Stimulated activated naive B cell treated with anti-CD40 and anti-IgM and Interleukin-4, amounts not matched to agents 10 μg/mL and 1 μg/mL and 100 μg/mL, for 72 hours (primary cell): ENCODE data around the gene NRP1.

Experiments
- ATAC-seq, 2 donors: fragments of 150-1000 bp; cut with Tn5 transposase; replicated peaks; 2 replicates each; pipeline ENCODE4 v1.10.0; 2021; ENCODE audit warnings: moderate library complexity in 1 of 2
- DNase-seq: peaks from one replicate; pipeline ENCODE4 v3.0.0; 2021
- H3K27ac Mint-ChIP-seq: one replicate; pipeline ENCODE4 v1.8.0; 2022; ENCODE audit warnings: mild to moderate bottlenecking, mixed read lengths
- H3K27me3 Mint-ChIP-seq, 2 donors: one replicate each; pipeline ENCODE4 v1.8.0; 2022; ENCODE audit warnings: mixed read lengths in 2 of 2
- H3K36me3 Mint-ChIP-seq, 2 donors: one replicate each; pipeline ENCODE4 v1.8.0; 2022; ENCODE audit warnings: mixed read lengths in 2 of 2, mild to moderate bottlenecking in 1 of 2
- H3K4me1 Mint-ChIP-seq, 2 donors: one replicate each; pipeline ENCODE4 v1.8.0; 2022; ENCODE audit warnings: mixed read lengths in 2 of 2, mild to moderate bottlenecking in 1 of 2
- H3K4me3 Mint-ChIP-seq, 2 donors: one replicate each; pipeline ENCODE4 v1.8.0; 2022; ENCODE audit warnings: mild to moderate bottlenecking in 2 of 2, mixed read lengths in 2 of 2, moderate library complexity in 1 of 2
- H3K9me3 Mint-ChIP-seq, 2 donors: one replicate each; pipeline ENCODE4 v1.8.0; 2022; ENCODE audit warnings: mixed read lengths in 2 of 2, mild to moderate bottlenecking in 1 of 2

NRP1 gene

DNA sequence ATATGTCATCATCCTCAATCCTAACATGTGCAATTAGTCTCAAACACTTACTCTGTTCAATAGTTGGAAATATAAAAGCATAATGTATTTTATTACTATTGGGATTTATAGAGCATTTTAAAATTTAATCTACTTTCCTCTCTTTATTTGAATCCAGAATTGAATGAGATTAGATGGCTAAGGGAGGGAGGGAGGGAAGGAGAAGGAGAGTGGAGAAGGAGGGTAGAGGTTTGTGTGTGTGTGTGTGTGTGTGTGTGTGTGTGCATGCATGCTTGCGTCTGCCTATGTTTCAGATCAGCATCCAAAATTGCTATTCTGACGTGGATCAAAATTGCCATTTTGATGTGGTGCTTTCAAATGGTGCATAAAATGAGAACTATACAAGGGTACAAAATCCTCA is 90.8 kb downstream of the NRP1 start:
- no peak for DNase-seq
- peaks cover 0 to 5% of the 10 kb centered on the region in 2 donors for H3K27me3 Mint-ChIP-seq
- no peak overlapping the region for H3K27ac Mint-ChIP-seq
- no peak overlapping the region for H3K4me3 Mint-ChIP-seq
- ATAC-seq: no peak
- H3K4me1 Mint-ChIP-seq: peaks cover 4 to 40% of the 10 kb centered on the region in 2 donors
- no peaks in the 10 kb centered on the region for H3K36me3 Mint-ChIP-seq
- no peaks in the 10 kb centered on the region for H3K9me3 Mint-ChIP-seq

DNA sequence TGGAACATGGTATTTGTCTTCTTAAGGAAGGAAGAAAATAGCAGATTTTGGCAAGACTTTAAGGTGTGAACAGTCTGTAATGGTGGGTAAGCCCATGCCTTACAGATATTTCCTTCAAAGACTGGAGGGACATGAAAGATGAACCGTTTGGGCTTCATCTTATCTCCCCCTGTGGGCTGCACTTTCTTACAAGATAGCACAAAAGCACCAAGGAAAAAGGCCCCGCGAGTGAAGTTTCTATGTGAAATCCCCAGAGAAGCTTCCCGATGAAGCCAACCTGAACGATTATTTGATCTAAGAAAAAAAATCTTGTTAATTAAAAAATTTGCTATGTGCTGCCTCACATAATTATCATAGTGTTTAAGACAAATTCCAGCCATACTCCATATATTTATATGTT is 91.5 kb downstream of the NRP1 start:
- no peak for DNase-seq
- Mint-ChIP-seq H3K4me1 (peaks cover 2 to 32% of the 10 kb centered on the region in 2 donors), H3K36me3 (no peaks in the 10 kb centered on the region), H3K27ac (no peak overlapping the region), H3K9me3 (no peaks in the 10 kb centered on the region), H3K4me3 (no peak overlapping the region), H3K27me3 (peaks cover 0 to 5% of the 10 kb centered on the region in 2 donors)
- ATAC-seq: no peak

DNA sequence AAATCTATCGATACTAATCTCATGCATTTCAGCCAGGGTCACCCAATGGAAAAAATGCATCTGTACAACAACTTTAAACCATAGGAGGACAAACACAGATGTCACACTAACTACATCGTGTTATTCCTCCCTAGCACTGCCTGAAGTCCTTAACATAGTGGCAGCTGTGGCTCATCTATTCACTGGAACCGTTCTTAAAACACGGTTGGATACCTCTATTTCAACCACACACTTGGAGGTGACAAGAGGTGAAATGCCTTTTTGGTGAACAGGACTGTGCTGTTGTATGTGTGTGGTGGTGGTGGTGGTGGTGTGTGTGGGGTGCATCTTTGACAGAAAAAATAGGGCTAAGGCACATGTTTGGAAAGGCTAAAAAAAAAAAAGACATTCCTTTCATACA is 93.1 kb downstream of the NRP1 start:
- ATAC-seq (no peak), DNase-seq (no peak)
- Mint-ChIP-seq H3K27ac (no peak overlapping the region), H3K4me3 (no peak overlapping the region), H3K9me3 (no peaks in the 10 kb centered on the region), H3K4me1 (peaks cover 2 to 31% of the 10 kb centered on the region in 2 donors), H3K27me3 (peaks cover 0 to 5% of the 10 kb centered on the region in 2 donors), H3K36me3 (no peaks in the 10 kb centered on the region)

DNA sequence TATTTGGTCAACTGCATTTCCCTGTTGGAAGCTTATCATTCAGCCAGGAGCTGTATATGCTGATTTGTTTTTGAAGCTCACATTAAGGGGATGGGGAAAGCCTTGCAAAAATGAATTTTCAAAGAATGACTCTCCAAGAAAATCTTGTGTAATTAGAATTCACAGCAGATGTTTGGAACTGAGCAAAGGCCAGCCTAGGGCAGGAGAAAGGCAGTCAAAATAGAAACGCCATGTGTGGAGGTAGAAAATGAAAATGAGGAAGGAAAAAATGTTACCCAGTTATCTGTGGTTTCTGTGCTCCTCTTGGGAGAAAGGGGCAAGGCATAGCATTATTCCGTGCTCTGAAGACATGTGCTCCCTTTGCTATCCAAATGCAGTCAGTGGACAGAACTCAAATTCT is 93.5 kb downstream of the NRP1 start:
- peaks cover 0 to 5% of the 10 kb centered on the region in 2 donors for H3K27me3 Mint-ChIP-seq
- H3K9me3 Mint-ChIP-seq: no peaks in the 10 kb centered on the region
- H3K27ac Mint-ChIP-seq: peak overlapping the region; percentile 2
- H3K4me3 Mint-ChIP-seq: no peak overlapping the region
- DNase-seq (no peak), ATAC-seq (no peak)
- peaks cover 2 to 31% of the 10 kb centered on the region in 2 donors for H3K4me1 Mint-ChIP-seq
- no peaks in the 10 kb centered on the region for H3K36me3 Mint-ChIP-seq

DNA sequence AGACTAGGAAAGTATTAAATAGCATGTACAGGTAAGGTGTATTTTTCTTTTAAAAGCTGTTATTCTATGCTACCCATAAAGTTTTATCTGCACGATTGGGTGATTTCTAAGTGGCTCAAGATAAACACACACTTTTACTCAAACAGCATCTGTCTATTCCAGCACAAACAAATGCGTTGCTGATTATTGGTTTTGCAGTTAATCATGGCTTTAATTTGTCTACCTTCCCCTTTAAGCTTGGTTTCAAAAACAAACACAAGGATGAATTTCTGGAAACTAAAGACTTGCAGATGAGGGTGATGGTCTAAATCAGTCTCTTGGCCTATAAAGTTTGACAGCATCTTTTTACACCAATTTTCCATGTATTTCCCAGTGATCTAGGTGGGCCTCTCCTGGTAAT is 94.2 kb downstream of the NRP1 start:
- ATAC-seq (no peak), DNase-seq (no peak)
- Mint-ChIP-seq H3K36me3 (no peaks in the 10 kb centered on the region), H3K4me3 (no peak overlapping the region), H3K27me3 (peaks cover 0 to 5% of the 10 kb centered on the region in 2 donors), H3K27ac (no peak overlapping the region), H3K4me1 (peaks cover 2 to 29% of the 10 kb centered on the region in 2 donors), H3K9me3 (no peaks in the 10 kb centered on the region)

DNA sequence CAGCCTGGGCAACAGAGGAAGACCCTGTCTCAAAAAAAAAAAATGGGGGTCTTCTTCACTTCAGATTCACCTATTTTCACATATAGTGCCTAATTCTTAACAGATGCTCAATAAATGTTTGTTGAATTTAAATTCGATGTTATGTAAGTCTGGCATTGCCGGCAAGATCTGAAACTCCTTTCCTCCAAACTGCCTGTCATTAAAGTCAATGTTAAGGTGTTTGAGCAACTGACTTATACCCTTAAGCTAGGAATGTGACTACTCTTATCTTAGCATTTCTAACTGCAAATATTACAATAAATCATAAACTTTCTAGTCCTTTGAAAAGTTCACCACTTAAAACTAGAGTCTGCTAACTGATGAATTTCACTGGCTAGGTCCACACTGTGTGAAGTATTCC is 95.2 kb downstream of the NRP1 start:
- no peak for DNase-seq
- Mint-ChIP-seq H3K36me3 (no peaks in the 10 kb centered on the region), H3K27me3 (peaks cover 0 to 5% of the 10 kb centered on the region in 2 donors), H3K9me3 (no peaks in the 10 kb centered on the region), H3K27ac (no peak overlapping the region), H3K4me3 (no peak overlapping the region), H3K4me1 (peaks cover 0 to 19% of the 10 kb centered on the region in 2 donors)
- ATAC-seq: no peak

DNA sequence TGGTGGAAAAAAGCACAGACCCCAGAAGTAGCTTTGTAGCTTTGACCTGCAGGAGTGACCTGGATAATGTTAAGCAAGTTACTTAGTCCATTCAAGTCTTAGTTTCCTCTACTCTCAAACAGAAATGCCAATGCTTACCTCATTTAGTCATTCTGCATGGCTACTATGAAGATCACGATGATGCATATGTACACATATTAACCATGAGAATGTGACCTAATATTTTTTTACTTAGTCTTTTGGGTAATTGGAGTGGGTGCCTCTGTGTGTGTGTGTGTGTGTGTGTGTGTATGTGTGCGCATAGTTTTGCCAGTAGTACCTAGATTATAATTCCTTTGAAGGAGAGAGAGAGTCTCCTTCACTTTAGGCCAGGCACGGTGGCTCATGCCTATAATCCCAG is 95.8 kb downstream of the NRP1 start:
- Mint-ChIP-seq H3K9me3 (no peaks in the 10 kb centered on the region), H3K4me3 (no peak overlapping the region), H3K4me1 (peaks cover 0 to 13% of the 10 kb centered on the region in 2 donors), H3K27me3 (peaks cover 0 to 5% of the 10 kb centered on the region in 2 donors), H3K27ac (no peak overlapping the region), H3K36me3 (no peaks in the 10 kb centered on the region)
- ATAC-seq: no peak
- no peak for DNase-seq

DNA sequence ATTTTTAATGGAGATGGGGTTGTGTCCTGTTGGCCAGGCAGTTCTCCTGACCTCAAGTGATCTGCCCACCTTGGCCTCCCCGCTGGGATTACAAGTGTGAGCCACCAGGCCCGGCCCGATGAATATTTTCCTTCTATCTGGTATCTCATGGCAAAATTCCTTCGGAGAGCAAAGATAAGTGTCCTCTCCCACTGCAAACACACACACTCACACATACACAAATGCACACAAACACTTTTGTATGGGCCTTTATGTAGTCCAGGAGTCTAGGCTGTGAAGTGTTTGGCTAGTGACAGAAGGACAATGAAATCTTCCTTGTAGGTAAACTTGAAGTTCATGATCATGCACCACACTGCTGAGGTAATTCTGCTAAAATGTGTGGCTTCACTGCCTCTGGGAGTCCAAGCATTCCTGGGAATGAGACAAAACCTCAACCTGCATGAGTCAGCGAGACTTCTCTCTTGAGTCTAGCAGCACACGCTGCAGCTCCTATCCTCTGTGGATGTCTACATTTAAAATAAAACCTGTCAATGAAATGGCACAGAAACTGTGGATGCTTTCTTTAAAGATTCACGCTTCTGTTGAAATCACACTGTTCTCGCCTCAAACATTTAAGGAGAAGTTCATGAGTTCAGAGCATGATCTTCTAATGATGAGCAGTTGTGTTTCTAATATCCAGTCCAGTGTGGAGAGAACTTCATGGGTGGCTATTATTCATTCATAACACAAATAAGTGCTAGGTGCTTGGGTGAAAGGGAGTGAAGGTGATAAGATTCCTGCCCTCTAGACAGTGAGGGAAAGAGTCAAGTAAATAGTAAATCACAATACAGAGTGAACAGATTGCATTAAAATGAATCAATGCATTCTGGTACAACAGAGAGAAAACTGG is 96.5 kb downstream of the NRP1 start:
- Mint-ChIP-seq H3K27ac (no peak overlapping the region), H3K4me3 (no peak overlapping the region), H3K36me3 (no peaks in the 10 kb centered on the region), H3K4me1 (peaks cover 0 to 13% of the 10 kb centered on the region in 2 donors), H3K9me3 (no peaks in the 10 kb centered on the region), H3K27me3 (peaks cover 0 to 5% of the 10 kb centered on the region in 2 donors)
- ATAC-seq (no peak), DNase-seq (no peak)

DNA sequence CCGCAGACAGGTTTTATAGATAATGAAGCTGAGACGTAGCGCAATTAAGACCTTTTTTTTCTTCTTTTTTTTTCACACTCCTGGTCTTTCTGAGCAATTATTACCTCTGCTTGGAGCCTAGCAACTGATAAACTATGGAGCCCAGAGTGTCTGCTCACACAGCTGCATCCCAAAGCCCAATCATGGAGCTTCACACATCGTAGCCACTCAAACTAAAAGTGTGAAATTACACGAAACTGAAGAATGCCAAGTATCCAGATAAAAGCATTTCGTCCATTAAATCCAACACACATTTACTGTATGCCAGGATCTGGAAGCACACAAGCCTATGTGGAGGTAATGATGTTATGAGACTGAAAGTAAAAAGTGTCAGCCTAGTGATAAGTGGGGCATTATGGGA is 97.6 kb downstream of the NRP1 start:
- peaks cover 0 to 13% of the 10 kb centered on the region in 2 donors for H3K4me1 Mint-ChIP-seq
- H3K4me3 Mint-ChIP-seq: no peak overlapping the region
- no peaks in the 10 kb centered on the region for H3K36me3 Mint-ChIP-seq
- peaks cover 0 to 6% of the 10 kb centered on the region in 2 donors for H3K27me3 Mint-ChIP-seq
- DNase-seq (no peak), ATAC-seq (no peak)
- no peaks in the 10 kb centered on the region for H3K9me3 Mint-ChIP-seq
- H3K27ac Mint-ChIP-seq: no peak overlapping the region

DNA sequence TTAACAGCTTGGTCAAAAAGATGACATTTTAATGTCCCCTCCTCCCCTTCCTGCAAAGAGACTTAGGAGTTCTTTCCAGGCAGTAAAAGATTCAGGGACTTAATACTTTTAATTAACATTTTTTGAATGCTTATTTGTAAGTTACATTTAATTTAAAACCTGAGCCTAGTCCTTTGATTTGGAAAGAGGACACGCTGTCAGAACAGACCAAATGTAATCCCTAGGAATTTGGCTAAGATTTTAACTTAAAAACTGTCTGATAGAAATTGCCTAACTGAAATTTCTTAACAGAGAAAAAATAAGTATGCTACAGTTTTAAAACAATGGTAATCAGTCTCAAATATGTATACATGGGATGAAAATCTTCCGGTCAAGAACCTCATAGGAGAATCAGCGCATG is 98.5 kb downstream of the NRP1 start:
- DNase-seq (no peak), ATAC-seq (no peak)
- Mint-ChIP-seq H3K27ac (no peak overlapping the region), H3K4me3 (no peak overlapping the region), H3K36me3 (no peaks in the 10 kb centered on the region), H3K27me3 (peaks cover 0 to 8% of the 10 kb centered on the region in 2 donors), H3K9me3 (no peaks in the 10 kb centered on the region), H3K4me1 (peaks cover 0 to 7% of the 10 kb centered on the region in 2 donors)

DNA sequence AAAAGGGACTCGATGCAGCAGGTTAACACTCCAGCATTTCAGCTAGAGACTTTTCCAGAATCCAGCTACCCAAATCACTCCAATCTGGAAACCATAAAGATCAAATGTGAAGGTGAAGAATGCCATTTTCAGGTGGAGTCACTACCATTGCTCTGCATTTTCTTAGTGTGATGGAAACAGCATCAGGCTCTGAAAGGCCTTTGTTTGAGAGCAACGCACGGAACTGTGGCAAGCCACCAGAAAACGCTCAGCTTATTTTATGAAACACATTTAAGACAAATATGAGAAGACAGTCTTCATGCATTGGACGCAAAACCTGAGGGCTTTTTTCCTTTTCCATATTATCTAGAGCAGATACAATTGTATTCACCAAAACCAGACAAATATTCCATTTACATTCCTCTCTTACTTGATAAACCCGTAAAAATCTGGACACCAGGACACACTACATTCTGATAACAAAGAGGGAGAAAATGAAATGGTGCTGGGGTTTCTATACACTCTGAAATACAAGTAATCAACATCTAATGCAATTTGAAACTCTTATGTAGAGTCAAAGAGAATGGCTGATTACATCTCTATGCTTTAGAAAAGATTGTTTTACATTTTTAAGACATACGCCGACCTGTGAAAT is 99.1 kb downstream of the NRP1 start:
- ATAC-seq (no peak), DNase-seq (no peak)
- no peaks in the 10 kb centered on the region for H3K9me3 Mint-ChIP-seq
- H3K27me3 Mint-ChIP-seq: peaks cover 0 to 8% of the 10 kb centered on the region in 2 donors
- H3K4me3 Mint-ChIP-seq: no peak overlapping the region
- H3K36me3 Mint-ChIP-seq: no peaks in the 10 kb centered on the region
- H3K4me1 Mint-ChIP-seq: peaks cover 0 to 1% of the 10 kb centered on the region in 2 donors
- H3K27ac Mint-ChIP-seq: no peak overlapping the region

DNA sequence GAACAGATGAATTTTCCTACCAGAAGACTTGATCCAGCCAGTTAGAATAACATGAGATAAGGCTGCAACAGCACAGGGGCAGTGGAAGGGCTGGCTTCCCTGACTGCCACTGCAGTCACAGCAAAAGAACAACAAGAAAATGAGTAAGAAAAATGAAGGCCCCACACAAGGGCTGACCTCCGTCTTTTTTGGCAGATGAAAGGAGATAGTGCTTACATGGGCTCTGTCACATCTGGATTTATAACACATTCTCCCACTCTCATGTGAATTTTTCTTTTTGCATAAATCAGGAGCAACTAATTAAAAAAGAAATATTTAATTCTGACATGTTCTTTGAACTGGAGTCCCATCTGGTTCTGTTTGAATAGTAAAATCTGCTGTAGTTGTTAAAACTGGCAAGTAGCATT is 99.6 kb downstream of the NRP1 start:
- Mint-ChIP-seq H3K36me3 (no peaks in the 10 kb centered on the region), H3K4me1 (no peaks in the 10 kb centered on the region), H3K27me3 (peaks cover 0 to 7% of the 10 kb centered on the region in 2 donors), H3K9me3 (no peaks in the 10 kb centered on the region), H3K4me3 (no peak overlapping the region), H3K27ac (no peak overlapping the region)
- DNase-seq (no peak), ATAC-seq (no peak)

DNA sequence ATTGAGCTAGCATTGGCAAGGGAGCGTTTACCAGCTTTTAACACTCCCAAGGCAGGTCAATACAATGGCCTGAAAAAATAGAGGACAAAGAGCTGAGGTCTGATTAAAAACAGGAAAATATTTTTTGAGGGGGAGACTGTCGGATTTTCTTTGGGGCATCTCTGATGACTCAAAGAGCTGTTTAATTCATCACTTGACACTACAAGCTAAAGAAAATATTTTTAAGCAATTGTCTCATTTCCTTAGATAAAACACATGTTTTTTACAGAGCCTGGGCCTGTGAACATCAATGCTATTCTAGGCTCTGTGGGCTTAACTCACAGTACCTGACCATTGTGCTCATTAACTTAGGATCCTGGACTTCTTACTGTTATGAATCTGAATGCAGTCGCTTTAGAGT is 100.8 kb downstream of the NRP1 start:
- H3K27ac Mint-ChIP-seq: no peak overlapping the region
- ATAC-seq (no peak), DNase-seq (no peak)
- no peaks in the 10 kb centered on the region for H3K9me3 Mint-ChIP-seq
- H3K36me3 Mint-ChIP-seq: no peaks in the 10 kb centered on the region
- H3K4me1 Mint-ChIP-seq: no peaks in the 10 kb centered on the region
- H3K27me3 Mint-ChIP-seq: peaks cover 0 to 3% of the 10 kb centered on the region in 2 donors
- H3K4me3 Mint-ChIP-seq: no peak overlapping the region

DNA sequence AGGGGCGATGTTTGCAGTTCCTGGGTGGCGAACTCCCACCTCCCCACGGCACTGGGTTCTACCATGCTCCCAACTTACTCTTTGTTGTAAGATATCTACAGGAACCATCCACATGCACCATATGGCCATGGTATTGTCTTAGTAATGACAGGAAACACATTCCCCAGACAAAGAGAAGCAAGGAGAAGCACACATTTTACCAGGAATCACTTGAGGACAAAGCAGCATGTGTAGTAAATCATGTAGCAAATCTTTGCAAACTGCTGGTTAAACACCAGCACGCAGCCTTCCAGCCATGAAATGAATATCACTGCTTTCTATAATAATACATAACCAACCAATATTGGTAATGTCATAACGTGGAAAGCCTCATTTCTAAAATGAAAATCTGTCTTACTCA is 101.2 kb downstream of the NRP1 start:
- H3K9me3 Mint-ChIP-seq: no peaks in the 10 kb centered on the region
- no peak for ATAC-seq
- DNase-seq: no peak
- H3K36me3 Mint-ChIP-seq: no peaks in the 10 kb centered on the region
- H3K27ac Mint-ChIP-seq: no peak overlapping the region
- H3K4me3 Mint-ChIP-seq: no peak overlapping the region
- H3K4me1 Mint-ChIP-seq: no peaks in the 10 kb centered on the region
- peaks cover 0 to 3% of the 10 kb centered on the region in 2 donors for H3K27me3 Mint-ChIP-seq
